OCI-M1 (cell line): ENCODE data around the gene R3HDM1.
"Not testable (repeated sequence)": the region's sequence is repeated elsewhere in the genome, so short reads cannot be mapped to it uniquely, and the experiment has no call there.

Experiments used
- DNase-seq: peaks from one replicate; lab custom pipeline; 2025; lab: John Stamatoyannopoulos, UW

R3HDM1 gene

DNA sequence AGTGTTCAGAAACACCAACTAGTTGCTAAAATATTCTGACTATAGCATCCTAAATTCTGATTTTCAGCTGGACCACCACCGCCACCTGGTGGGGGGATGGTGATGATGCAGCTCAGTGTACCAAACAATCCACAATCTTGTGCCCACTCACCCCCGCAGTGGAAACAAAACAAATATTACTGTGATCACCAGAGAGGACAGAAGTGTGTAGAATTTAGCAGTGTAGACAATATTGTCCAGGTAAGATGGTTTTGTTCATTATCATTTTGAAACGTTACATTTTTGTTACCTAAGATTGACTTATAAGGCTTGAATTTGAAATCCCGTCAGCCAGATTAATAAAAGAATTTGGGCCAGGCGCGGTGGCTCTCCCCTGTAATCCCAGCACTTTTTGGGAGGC is 178.7 kb downstream of the R3HDM1 start:
- peak; percentile 73 for DNase-seq

DNA sequence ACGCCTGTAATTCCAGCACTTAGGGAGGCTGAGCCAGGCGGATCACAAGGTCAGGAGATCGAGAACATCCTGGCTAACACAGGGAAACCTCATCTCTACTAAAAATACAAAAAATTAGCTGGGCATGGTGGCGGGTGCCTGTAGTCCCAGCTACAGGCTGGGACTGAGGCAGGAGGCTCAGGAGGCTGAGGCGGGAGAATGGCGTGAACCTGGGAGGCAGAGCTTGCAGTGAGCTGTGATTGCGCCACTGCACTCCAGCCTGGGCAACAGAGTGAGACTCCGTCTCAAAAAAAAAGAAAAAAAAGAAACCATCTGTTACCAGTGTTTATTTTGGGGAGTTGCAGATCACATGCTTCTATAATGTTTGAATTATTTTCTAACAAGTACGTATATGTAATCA is 183.8 kb downstream of the R3HDM1 start:
- DNase-seq = not testable (repeated sequence)

DNA sequence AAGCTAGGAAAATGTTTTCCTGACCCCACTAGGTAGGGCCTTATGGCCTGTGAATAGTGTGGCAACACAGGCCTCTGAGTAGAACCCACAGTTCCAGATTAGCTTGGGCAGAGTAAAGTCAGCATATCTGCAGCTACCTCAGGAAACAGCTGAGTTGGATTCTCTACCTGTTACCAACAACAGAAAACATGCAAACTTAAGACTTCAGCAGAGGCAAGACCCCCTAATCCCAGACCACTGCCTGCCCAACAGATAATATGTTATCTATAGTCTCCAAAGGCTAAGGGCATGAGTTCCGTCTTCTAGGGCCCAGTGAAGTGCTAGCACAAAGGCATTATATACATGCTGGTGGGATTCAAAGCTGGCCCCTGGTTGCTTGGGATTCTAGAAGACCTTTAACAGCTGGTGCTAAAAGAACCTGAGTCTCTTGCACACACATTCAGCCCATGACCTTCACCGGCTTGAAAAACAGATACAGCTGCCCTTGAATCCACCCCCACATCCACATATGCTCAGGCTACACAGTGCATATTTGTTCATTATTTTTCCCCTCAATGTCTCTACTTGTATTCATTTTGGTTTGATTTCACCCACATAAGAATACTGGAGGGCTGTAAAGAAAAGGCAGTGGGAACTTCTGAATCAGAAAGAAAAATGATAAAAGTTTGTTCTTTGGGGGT is 196.9 kb downstream of the R3HDM1 start:
- DNase-seq = peak; percentile 23

DNA sequence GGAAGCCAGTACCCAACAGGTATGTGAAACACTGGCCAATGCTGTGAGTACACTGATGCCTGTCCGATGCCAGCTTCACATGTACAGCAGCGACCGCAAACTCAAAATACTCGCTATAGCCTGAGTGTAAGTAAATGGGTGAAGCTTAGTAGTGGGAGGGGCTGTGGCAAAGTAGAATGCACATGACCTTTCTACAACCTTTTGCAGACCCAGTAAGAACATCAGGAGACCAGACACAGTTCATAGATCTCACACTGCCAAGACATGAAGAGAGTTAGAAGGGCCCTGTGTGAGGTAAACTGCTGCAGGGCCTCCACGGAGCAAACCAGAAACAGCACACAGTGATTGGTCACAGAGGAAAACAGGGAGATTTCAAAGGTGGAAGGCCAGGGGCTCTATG is 201.3 kb downstream of the R3HDM1 start:
- no peak for DNase-seq

DNA sequence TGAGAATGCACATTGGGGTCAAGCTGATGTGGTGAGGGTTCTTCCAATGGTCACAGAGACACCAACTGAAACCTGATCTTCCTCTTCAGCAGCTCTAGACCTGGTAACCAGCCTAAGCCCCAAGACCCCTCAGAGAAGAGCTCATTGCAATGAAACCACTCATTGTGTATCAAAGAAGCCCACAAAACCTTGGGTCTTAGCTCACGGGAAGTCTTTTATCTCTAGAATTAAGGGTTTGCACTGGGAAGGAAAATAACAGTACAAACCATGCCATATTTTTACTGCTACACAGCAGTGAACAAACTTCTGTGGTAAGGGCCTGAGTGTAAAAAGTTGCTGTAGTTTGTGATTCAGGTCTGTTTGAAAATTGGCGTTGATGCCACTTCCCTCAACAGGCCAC is 201.8 kb downstream of the R3HDM1 start:
- DNase-seq = no peak

DNA sequence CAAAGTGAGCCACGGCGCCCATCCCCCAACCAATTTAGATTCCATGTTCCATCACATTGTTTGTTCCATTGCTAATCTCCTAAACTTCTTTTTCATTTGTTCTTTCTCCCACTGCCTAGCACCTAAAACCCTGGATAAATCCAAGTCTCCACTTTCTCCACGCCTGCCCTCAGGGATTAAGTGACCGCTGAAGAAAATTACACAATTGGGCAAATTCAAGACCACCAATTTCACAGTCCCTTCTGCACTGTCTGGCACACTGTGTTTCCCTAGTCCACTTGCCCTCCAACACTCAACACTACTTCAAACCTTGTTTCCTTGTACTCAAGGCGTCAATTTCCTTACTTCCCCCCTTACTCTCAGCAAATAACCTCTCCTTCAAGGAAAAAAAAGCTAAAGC is 205.3 kb downstream of the R3HDM1 start:
- no peak for DNase-seq

DNA sequence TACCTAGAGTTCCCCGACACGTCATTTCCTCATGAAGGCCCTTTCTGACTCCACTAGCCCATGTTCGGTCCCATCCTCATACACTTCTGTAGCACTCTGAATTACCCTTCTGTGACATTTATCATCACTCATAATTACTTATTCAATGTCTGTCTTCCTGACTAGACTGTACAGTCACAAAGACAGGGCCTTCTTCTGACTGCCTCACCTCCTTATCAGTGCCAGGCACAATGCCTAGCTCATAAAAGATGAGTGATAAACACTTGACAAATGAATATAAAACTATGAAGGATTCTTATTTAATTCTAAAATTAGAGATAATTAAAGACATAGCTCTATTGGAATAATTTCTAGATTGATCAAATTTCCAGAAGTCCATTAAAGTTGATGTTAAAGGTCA is 208.9 kb downstream of the R3HDM1 start:
- DNase-seq = no peak

DNA sequence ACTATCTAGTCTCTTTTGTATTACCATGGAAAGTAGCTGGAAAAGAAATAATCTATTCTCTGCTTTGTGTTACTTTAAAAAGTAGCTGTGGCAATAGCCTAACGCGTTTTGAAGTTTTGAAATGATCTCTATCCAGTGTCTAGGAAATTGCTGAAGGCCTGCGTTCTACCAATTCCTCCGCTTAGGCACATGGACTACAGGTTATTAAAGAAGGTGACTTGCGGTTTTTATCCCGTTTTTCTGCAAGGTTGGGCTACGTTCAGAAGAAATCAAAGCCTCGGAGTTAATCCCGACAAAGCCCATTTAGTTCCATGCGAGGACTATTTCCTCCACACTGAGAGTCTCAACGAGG is 209.7 kb downstream of the R3HDM1 start:
- DNase-seq = no peak

DNA sequence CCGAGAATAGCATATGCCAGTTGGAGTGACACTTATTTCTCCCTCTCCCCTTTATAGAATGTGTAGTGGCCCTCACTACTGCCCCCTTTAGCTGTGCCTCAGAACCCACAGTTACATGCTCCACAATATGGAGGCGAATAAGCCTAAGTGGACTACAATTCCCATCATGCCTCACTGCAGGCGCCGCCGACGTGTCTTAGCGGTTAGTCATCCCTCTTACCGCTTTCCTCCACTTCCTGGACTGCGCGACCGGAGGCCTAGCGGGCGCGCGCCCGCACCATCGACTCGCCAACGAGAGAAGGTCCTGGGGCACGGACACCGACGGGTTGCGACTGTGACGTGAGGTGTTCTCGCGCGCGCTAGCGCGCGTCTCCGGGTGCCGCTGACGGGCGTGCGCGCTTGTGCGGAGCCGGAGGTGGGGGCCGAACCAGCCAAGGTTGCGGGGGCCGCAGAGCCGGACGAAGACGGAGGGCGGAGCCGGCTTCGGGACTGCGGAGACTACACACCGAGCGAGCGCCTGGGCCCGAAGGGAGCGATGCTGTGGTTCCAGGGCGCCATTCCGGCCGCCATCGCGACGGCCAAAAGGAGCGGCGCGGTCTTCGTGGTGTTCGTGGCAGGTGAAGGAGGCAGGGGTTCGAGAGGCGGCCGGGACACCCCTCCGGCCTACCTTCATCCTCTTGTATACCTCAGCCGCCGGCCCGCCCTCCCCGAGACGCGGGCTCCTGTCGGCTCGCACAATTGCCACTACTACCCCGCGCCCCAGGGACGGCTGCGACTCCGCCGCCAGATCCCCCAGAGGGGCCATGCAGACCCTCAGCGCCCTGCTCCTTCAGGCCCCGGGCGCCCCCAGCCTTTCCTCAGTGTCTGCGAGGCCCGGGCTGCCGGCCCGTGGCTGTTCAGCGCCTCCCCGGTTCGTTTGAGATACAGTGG is 210.4 kb downstream of the R3HDM1 start, which contains the start of gene UBXN4:
TSS of gene UBXN4 (plus strand) at position 461 of the 930 bp plus-strand sequence. CDS start at position 536, 75 bp downstream.
- DNase-seq = peak; percentile 99

DNA sequence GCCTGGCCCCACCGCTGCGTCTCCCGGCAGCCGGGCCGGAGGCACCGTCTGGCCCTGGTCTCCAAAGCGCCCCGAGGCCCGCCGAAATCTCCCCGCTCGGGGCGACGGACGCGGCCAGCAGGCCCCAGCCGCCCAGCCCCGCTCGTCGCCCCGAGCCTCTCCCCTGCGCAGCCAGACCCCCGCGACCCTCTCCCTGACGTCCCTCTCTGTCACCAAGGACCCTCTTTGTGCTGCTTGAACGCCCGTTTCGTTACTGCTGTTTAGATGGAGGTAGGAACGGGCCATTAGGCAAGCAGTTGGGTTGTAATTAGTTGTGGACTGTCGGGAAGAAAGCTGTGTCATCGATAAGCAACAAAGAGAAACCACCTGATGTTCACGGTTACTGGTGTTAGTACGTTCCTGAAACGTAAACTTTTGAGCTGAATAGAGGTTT is 211.1 kb downstream of the R3HDM1 start:
- peak; percentile 72 for DNase-seq

DNA sequence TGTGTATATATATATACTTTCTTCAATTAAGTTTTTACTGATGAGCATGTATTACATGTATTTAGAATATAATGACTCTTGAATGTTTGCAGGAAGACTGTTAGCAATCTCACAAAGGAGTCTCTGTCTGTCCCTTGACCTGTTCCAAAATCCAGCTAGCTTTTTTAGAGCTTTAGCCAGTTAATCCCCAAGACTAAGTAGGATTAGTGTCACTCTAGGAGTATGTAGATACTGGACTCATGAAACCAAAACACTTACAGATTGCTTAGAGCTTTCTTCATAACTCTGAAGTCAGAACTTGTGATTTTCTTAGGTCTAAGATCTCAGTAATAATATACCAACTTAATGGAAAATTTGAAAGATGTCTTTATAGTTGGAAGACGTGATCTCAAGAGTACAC is 212.6 kb downstream of the R3HDM1 start:
- peak; percentile 12 for DNase-seq

DNA sequence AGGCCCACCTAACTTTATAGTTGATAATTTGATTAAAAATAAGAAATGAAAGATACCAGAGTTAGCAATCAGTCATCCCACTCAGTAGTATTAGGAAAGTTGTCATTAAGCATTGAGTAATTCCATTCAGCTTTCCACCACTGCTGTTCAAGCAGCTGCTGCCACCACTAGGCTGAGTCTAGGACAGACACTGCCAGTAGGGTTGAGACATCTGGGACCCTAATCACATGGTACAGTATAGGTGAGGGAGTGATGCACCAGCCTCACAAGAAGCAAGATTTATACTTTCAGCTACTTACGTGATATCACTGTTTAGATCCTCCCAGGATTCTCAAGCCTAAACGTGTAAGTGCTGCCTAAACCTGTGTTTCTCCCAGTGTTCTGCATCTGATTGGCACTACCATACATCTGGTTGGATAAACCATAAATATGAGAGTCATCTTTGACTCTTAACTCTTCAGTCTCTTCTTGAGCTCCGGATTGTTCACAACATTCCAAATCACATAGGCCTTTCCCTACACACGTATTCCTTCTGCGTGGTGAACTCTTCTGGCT is 213.6 kb downstream of the R3HDM1 start:
- peak; percentile 40 for DNase-seq

DNA sequence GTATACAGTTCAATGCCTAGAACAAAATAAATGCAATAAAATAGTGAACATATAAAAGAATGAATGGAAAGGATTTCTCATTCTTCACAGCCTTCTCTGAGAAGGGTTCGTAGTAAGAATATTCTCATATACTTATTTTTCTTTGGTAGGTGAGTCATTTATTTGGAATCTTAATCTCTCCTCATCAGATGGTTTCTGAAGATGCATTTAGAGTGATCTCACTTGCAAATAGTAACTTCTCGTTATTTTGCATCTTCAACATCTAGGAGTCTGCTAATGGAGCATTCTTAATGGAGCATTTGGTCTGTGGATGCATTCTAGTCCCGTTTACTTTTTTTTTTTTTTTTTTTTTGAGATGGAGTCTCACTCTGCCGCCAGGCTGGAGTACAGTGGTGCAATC is 214.3 kb downstream of the R3HDM1 start:
- no peak for DNase-seq

DNA sequence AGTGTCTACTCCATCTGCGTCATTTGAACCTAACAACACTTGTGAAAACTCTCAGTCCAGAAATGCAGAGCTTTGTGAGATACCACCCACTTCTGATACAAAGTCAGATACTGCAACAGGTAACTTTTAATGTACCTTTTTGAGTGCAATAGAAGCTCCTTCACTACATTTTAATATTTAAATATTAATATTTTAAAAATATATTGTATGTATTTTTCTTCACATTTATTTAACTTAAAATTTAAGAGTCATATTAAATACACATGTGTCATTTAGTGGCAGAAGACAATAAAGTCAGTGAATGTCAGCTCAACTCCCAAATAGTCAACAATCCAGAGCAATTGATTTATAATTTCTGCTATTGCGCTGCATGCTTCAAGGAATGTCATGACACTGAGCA is 224.3 kb downstream of the R3HDM1 start:
- no peak for DNase-seq

DNA sequence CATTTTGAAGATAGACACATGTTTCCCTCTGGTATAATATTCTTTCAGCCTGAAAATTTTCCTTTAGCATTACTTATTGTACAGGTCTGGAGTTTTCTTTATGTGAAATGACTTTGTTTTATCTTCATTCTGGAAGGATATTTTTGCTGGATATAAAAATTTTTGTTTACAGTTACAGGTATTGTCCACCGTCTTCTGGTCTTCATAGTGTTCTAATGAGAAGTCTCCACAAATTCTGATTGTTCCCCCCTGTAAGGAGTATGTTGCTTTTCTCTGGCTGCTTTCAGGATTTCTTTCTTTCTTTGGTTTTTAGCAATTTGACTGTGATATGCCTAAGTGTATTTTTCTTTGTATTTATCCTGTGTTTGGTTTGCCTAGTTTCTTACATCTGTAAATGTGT is 225.4 kb downstream of the R3HDM1 start:
- DNase-seq = no peak

DNA sequence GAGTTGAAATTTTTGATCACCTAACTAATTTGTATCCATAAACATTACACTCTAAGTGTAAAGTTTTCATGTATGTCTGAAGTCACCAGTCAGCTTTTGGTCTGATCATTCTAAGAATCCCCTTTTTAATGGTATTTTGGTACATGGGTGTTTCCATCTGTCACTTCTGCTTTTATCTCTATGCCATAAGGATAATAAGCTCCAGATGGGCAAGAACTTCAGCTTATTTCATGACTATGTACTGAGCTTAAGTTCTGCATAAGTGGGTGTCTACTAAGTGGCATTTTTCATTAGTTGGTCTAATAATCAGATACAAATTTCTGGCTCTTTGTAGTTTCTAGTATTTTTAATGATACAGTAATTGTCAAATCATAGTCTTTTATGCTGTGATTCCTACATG is 230.7 kb downstream of the R3HDM1 start:
- no peak for DNase-seq

DNA sequence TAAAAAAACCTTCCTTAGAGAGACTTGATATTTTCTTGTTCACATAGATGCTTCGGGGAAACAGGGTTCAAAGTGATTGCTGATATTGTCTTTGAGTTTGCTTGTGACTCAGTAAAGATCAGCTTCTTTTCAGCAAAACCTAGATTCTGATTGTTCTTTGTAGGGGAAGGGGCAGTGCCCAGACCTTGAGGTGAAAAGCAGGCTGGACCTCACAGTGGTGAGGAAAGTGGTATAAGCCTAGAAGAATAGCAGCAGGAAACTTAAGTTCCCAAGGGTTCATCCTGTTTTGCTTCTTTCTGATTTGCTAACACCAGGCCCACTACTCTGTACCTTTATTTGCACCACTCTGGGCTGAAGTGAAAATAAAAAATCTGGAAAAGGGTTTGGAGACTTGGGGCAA is 231.2 kb downstream of the R3HDM1 start:
- no peak for DNase-seq

DNA sequence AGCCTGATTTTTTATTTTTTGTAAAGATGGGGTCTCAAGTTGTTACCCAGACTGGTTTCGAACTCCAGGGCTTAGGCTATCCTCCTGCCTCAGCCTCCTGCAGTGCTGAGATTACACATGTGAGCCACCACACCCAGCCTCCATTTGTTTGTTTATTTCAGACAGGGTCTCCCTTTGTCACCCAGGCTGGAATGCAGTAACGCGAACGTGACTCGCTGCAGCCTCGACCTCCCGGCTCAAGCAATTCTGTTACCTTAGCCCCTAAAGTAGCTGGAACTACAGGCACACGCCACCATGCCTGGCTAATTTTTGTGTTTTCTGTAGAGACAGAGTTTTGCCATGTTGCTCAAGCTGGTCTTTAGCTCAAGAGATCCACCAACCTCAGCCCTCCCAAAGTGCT is 237.6 kb downstream of the R3HDM1 start:
- no peak for DNase-seq

DNA sequence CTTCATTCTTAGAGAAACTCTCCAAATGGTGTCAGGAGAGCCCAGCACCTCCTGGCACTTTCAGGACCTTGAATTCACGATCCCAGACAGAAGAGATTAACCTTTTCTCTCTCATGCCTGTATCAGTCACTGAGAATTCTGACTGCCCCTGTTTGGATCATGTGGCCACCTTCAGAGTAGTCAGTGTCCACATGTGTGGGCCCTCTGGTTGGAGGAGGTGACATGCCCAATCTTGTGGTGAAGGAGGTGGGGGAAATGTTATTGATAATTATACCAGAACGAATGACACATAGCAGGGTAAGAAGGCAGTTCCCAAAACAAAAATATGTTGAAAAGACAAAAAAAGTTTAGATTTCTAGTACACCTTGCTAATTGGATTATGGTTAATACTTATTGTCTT is 242.0 kb downstream of the R3HDM1 start:
- no peak for DNase-seq

DNA sequence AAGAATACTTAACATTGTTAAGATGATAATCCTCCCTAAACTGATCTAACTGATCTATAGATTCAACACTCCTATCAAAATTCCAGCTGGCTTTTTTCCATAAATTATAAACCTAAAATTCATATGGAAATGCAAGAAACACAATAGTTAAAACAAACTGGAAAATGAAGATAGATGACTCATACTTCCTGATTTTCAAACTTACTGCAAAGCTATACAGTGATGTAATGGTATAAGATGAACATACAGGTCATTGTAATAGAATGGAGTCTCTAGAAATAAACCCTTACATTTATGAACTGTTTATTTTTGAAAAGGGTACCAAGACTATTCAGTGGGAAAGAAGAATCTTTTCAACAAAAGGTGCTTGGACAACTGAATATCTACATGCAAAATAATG is 242.6 kb downstream of the R3HDM1 start:
- peak; percentile 37 for DNase-seq
